Measurements from ENCODE around the gene TMSB4X.

Gene TMSB4X

DNA sequence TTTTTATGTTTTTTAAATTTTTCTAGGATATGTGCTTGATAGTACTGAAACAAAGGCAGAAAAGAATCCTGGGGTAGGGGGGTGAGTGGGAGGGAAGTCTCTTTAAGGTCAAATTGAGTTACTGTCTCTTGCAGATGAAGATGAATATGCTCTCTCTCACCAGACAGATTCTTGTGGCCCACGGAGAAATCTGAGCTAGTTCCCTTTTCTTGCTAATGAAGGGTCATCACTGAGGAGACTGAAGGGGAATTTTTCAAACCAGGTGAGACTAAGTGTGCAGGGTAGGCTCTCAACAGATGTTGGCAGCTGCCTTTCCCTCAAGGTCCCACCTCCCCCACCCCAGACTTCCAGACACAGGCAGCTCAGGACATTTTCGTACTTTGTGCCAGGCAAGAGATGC, 48.0 kb downstream of the TMSB4X start:
- H3K4me1 ChIP-seq (ENCODE audit: low read depth, poor library complexity, severe bottlenecking): peaks cover 35% of the 10 kb centered on the region
- no peak overlapping the region for H3K9ac ChIP-seq
- no peak for TF ChIP-seq CTCF (conservative IDR thresholded peaks at IDR 0.05; ENCODE audit: low read depth, low read length)
- no peak overlapping the region for H3K4me2 ChIP-seq
- H3K4me3 ChIP-seq (IDR thresholded peaks at IDR 0.05; ENCODE audit: insufficient read depth, low read depth, low read length): no peak overlapping the region
- no peak overlapping the region for H3K27ac ChIP-seq
- no peaks in the 10 kb centered on the region for H3K36me3 ChIP-seq (ENCODE audit: insufficient read depth)
- no peaks in the 10 kb centered on the region for H4K20me1 ChIP-seq (ENCODE audit: insufficient read depth)
- no peaks in the 10 kb centered on the region for H3K27me3 ChIP-seq (ENCODE audit: insufficient read depth, low read depth)
- no peaks in the 10 kb centered on the region for H3K79me2 ChIP-seq (ENCODE audit: insufficient read depth, low read depth)
- H2AFZ ChIP-seq (ENCODE audit: low read depth): no peak overlapping the region

DNA sequence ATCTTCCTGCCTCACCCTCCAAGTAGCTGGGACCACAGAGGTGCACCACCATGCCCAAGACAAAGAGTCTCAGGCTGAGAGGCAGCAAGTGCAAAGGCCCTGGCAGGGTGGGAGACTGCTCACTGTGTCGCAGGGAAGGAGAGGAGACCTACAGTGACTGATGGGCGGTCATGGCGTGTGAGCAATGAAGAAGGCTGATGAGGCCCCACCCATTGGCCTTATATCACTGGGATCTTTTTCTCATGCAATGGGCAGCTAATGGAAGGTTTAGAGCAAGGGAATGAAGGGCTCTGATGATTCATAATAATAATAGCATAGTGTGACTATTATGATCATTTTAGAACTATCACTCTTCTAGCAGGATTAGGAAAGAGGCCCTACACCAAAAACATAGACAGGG, 48.7 kb downstream of the TMSB4X start:
- Histone ChIP-seq H3K27me3 (ENCODE audit: insufficient read depth, low read depth) (no peaks in the 10 kb centered on the region), H4K20me1 (ENCODE audit: insufficient read depth) (no peaks in the 10 kb centered on the region), H3K36me3 (ENCODE audit: insufficient read depth) (no peaks in the 10 kb centered on the region), H3K4me2 (no peak overlapping the region), H3K79me2 (ENCODE audit: insufficient read depth, low read depth) (no peaks in the 10 kb centered on the region), H3K4me3 (IDR thresholded peaks at IDR 0.05; ENCODE audit: insufficient read depth, low read depth, low read length) (no peak overlapping the region), H3K9ac (no peak overlapping the region), H2AFZ (ENCODE audit: low read depth) (no peak overlapping the region), H3K27ac (no peak overlapping the region), H3K4me1 (ENCODE audit: low read depth, poor library complexity, severe bottlenecking) (peaks cover 35% of the 10 kb centered on the region)
- no peak for TF ChIP-seq CTCF (conservative IDR thresholded peaks at IDR 0.05; ENCODE audit: low read depth, low read length)

DNA sequence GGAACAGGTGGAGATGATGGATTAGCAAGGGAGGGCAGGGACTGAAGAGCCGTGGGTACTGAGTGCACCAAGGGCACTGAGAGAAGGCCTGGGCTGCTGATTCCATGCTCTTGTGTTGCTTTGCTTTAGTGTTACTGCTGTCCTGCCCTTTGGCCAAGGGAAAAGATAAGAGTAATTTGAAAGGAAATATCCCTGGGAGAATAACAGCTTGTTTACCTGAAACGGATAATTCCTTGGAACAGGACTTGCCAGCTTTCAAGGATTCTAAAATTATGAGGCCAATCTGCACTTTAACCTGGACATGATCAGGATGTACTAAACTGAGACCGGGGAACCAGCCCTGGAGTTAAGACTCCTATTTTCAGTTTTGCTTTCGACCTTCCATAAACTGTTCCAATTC, 49.1 kb downstream of the TMSB4X start:
- no peak for TF ChIP-seq CTCF (conservative IDR thresholded peaks at IDR 0.05; ENCODE audit: low read depth, low read length)
- Histone ChIP-seq H3K36me3 (ENCODE audit: insufficient read depth) (no peaks in the 10 kb centered on the region), H3K4me3 (IDR thresholded peaks at IDR 0.05; ENCODE audit: insufficient read depth, low read depth, low read length) (no peak overlapping the region), H3K9ac (no peak overlapping the region), H2AFZ (ENCODE audit: low read depth) (no peak overlapping the region), H3K27me3 (ENCODE audit: insufficient read depth, low read depth) (no peaks in the 10 kb centered on the region), H3K79me2 (ENCODE audit: insufficient read depth, low read depth) (no peaks in the 10 kb centered on the region), H4K20me1 (ENCODE audit: insufficient read depth) (no peaks in the 10 kb centered on the region), H3K4me1 (ENCODE audit: low read depth, poor library complexity, severe bottlenecking) (peaks cover 35% of the 10 kb centered on the region), H3K4me2 (no peak overlapping the region), H3K27ac (no peak overlapping the region)

DNA sequence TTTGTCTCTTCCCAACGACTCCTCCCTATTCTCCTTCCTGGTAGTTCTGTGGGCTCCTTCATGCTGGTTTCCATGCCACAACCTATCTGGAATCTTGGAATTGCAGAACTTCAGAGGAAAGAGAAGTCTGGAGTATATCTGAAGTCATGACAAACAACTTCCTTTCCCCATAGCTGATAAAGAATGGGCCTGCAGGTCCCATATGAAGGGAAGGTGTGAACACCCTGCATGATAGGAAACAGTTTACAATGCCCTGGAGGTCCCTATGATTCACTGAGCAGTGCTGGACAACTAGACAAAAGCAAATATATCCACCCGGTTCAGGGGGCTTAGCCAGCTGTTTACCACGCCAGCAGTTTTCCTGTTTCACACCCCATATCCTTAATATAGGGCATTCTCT, 50.1 kb downstream of the TMSB4X start:
- H3K36me3 ChIP-seq (ENCODE audit: insufficient read depth): no peaks in the 10 kb centered on the region
- H3K27me3 ChIP-seq (ENCODE audit: insufficient read depth, low read depth): no peaks in the 10 kb centered on the region
- no peaks in the 10 kb centered on the region for H3K79me2 ChIP-seq (ENCODE audit: insufficient read depth, low read depth)
- no peak for TF ChIP-seq CTCF (conservative IDR thresholded peaks at IDR 0.05; ENCODE audit: low read depth, low read length)
- no peak overlapping the region for H3K9ac ChIP-seq
- no peak overlapping the region for H3K4me2 ChIP-seq
- no peak overlapping the region for H2AFZ ChIP-seq (ENCODE audit: low read depth)
- H4K20me1 ChIP-seq (ENCODE audit: insufficient read depth): no peaks in the 10 kb centered on the region
- no peak overlapping the region for H3K4me3 ChIP-seq (IDR thresholded peaks at IDR 0.05; ENCODE audit: insufficient read depth, low read depth, low read length)
- H3K4me1 ChIP-seq (ENCODE audit: low read depth, poor library complexity, severe bottlenecking): peaks cover 35% of the 10 kb centered on the region
- H3K27ac ChIP-seq: no peak overlapping the region
